HepG2 (cell line): ENCODE data around the gene SLC17A9.

Experiments used
- CEBPB ChIP-seq: IDR thresholded peaks from 2 replicates; pipeline ENCODE4 v1.6.1; 2011; ENCODE audit warnings: low read depth, low read length, improper control_type of control experiment, borderline replicate concordance
- HDAC2 ChIP-seq: sonication (generic); formaldehyde crosslinking; IDR thresholded peaks from 2 replicates; pipeline ENCODE4 v1.4.0; 2020; ENCODE audit warnings: missing genetic modification reagents
- HOXA7 ChIP-seq: sonication (generic); formaldehyde crosslinking; IDR thresholded peaks from 2 replicates; pipeline ENCODE4 v1.8.1; 2022; ENCODE audit warnings: mild to moderate bottlenecking, missing genetic modification reagents, moderate library complexity
- LRRFIP1 ChIP-seq: sonication (generic); formaldehyde crosslinking; conservative IDR thresholded peaks from 2 replicates; pipeline ENCODE4 v1.4.0; 2020; ENCODE audit warnings: missing genetic modification reagents
- MED13 ChIP-seq: sonication (generic); formaldehyde crosslinking; IDR thresholded peaks from 2 replicates; pipeline ENCODE4 v1.5.0; 2020; ENCODE audit warnings: missing genetic modification reagents
- MZF1 ChIP-seq: sonication (generic); formaldehyde crosslinking; IDR thresholded peaks from 2 replicates; pipeline ENCODE4 v1.8.1; 2023; ENCODE audit warnings: mild to moderate bottlenecking, missing genetic modification reagents, borderline replicate concordance
- NFRKB ChIP-seq: fragments of 450-650 bp; IDR thresholded peaks from 2 replicates; pipeline ENCODE4 v1.6.1; 2017
- TFAP4 ChIP-seq: sonication (generic); IDR thresholded peaks from 2 replicates; pipeline ENCODE4 v1.6.1; 2016; ENCODE audit warnings: low read depth, borderline replicate concordance
- ZBTB21 ChIP-seq: sonication (generic); formaldehyde crosslinking; IDR thresholded peaks from 2 replicates; pipeline ENCODE4 v1.4.0; 2020; ENCODE audit warnings: missing genetic modification reagents
- ZNF589 ChIP-seq: sonication (generic); formaldehyde crosslinking; conservative IDR thresholded peaks from 2 replicates; pipeline ENCODE4 v1.8.0; 2022; ENCODE audit warnings: mild to moderate bottlenecking, moderate library complexity, missing genetic modification reagents
- ZNF644 ChIP-seq: IDR thresholded peaks from 2 replicates; pipeline ENCODE4 v1.6.1; 2016; ENCODE audit warnings: low read depth
- ZSCAN12 ChIP-seq: sonication (generic); formaldehyde crosslinking; IDR thresholded peaks from 2 replicates; pipeline ENCODE4 v1.9.0; 2021; ENCODE audit warnings: mild to moderate bottlenecking, missing genetic modification reagents
- TF ChIP-seq, protein P1 (sequence below): sonication (generic); formaldehyde crosslinking; IDR thresholded peaks from 2 replicates; pipeline ENCODE4 v1.4.0; 2020; ENCODE audit warnings: mild to moderate bottlenecking, missing genetic modification reagents
- TF ChIP-seq, protein P2 (sequence below): sonication (generic); formaldehyde crosslinking; IDR thresholded peaks from 2 replicates; pipeline ENCODE4 v1.5.0; 2020; ENCODE audit warnings: mild to moderate bottlenecking, missing genetic modification reagents, moderate library complexity

DNA sequence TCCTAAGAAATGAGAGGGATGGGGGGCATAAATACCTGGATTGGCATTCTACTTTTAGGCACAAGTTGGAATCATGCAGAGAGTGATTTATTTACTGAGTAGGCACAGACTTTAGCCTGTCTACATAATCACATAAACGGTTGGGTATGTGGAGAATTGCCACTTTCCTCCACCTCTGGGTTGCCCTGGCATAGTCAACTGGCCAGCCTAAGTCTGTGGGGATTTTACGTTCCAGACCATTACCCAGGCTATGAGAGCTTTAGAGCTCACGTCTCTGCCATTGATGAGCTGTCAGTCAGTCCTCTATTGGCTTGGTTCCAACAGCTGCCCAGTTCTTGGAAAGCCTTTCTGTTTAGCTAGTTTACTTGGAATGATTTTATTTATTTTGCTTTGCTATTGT is 59.3 kb downstream of the SLC17A9 start:
- TF ChIP-seq MED13 (no peak), HDAC2 (no peak), ZNF589 (CRISPR knock-in tag) (no peak), ZBTB21 (CRISPR knock-in tag) (no peak), CEBPB (no peak), NFRKB (no peak), LRRFIP1 (no peak), TFAP4 (no peak), ZSCAN12 (no peak), HOXA7 (CRISPR knock-in tag) (no peak), MZF1 (CRISPR knock-in tag) (no peak), ZNF644 (no peak)
- TF ChIP-seq, protein P1, sequence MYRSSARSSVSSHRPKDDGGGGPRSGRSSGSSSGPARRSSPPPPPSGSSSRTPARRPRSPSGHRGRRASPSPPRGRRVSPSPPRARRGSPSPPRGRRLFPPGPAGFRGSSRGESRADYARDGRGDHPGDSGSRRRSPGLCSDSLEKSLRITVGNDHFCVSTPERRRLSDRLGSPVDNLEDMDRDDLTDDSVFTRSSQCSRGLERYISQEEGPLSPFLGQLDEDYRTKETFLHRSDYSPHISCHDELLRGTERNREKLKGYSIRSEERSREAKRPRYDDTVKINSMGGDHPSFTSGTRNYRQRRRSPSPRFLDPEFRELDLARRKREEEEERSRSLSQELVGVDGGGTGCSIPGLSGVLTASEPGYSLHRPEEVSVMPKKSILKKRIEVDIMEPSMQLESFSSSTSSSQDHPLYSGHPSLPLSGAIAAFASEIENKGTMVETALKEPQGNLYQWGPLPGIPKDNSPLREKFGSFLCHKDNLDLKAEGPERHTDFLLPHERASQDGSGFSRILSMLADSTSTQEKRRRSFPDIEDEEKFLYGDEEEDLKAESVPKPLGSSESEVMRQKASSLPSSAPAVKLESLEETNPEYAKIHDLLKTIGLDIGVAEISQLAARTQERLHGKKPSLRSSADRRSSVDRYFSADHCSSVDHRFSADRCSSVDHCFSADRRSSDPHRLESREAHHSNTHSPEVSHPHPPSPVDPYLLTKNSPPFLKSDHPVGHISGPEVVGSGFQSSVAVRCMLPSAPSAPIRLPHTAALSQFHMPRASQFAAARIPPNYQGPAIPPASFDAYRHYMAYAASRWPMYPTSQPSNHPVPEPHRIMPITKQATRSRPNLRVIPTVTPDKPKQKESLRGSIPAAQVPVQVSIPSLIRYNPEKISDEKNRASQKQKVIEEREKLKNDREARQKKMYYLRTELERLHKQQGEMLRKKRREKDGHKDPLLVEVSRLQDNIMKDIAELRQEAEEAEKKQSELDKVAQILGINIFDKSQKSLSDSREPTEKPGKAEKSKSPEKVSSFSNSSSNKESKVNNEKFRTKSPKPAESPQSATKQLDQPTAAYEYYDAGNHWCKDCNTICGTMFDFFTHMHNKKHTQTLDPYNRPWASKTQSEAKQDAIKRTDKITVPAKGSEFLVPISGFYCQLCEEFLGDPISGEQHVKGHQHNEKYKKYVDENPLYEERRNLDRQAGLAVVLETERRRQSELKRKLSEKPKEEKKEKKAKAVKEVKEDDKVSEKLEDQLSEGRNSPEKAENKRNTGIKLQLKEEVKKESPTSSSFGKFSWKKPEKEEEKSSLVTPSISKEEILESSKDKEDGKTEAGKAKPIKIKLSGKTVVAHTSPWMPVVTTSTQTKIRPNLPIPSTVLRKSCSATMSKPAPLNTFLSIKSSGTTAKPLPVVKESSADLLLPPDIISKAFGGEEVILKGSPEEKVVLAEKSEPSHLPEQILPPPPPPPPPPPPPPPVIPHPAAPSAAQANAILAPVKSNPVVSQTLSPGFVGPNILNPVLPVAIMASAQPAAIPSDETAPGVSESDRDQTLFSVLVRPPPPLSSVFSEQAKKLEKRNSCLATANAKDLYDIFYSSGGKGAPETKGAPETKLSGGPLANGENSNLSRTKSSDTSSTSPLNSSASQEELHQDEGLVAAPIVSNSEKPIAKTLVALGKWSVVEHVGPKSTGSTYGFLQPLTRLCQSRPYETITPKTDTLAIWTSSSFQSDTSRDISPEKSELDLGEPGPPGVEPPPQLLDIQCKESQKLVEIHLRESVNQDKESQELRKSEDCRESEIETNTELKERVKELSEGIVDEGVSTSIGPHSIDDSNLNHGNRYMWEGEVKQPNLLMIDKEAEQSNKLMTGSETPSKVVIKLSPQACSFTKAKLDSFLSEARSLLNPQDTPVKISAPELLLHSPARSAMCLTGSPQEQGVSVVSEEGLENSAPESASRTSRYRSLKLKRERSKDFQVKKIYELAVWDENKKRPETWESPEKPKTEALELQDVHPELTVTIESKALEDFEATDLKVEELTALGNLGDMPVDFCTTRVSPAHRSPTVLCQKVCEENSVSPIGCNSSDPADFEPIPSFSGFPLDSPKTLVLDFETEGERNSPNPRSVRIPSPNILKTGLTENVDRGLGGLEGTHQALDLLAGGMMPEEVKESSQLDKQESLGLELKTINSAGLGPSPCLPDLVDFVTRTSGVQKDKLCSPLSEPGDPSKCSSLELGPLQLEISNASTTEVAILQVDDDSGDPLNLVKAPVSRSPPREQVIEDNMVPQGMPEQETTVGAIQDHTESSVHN (CRISPR knock-in tag), result no peak
- TF ChIP-seq, protein P2, sequence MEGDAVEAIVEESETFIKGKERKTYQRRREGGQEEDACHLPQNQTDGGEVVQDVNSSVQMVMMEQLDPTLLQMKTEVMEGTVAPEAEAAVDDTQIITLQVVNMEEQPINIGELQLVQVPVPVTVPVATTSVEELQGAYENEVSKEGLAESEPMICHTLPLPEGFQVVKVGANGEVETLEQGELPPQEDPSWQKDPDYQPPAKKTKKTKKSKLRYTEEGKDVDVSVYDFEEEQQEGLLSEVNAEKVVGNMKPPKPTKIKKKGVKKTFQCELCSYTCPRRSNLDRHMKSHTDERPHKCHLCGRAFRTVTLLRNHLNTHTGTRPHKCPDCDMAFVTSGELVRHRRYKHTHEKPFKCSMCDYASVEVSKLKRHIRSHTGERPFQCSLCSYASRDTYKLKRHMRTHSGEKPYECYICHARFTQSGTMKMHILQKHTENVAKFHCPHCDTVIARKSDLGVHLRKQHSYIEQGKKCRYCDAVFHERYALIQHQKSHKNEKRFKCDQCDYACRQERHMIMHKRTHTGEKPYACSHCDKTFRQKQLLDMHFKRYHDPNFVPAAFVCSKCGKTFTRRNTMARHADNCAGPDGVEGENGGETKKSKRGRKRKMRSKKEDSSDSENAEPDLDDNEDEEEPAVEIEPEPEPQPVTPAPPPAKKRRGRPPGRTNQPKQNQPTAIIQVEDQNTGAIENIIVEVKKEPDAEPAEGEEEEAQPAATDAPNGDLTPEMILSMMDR, result no peak
